GM18873 (cell line): ENCODE measurements around the gene DDX20.
"Not testable (repeated sequence)": the region's sequence is repeated elsewhere in the genome, so short reads cannot be mapped to it uniquely, and the experiment has no call there.

Source experiments
- ATAC-seq: cut with Tn5 transposase; IDR thresholded peaks from one replicate; pipeline ENCODE4 v1.9.1; 2021; ENCODE audit warnings: mild to moderate bottlenecking, moderate library complexity, moderate number of reproducible peaks; ENCODE audit not compliant: unreplicated experiment, low FRiP score

Gene DDX20

GRCh38 chr1:111786669-111787207 lies 31.0 kb downstream of the DDX20 start:
- ATAC-seq, result no peak

- ATAC-seq, result no peak
Measured at GRCh38 chr1:111789142-111789541, 33.4 kb downstream of the DDX20 start.

GRCh38 chr1:111789666-111790316 lies 34.1 kb downstream of the DDX20 start:
- no peak for ATAC-seq

- ATAC-seq, result no peak
Measured at GRCh38 chr1:111791776-111792175, 36.1 kb downstream of the DDX20 start.

GRCh38 chr1:111792249-111792648 lies 36.5 kb downstream of the DDX20 start:
- no peak for ATAC-seq

GRCh38 chr1:111793923-111794322 lies 38.2 kb downstream of the DDX20 start:
- ATAC-seq, result no peak

GRCh38 chr1:111795401-111795800 lies 39.7 kb downstream of the DDX20 start:
- no peak for ATAC-seq

- no peak for ATAC-seq
Measured at GRCh38 chr1:111798580-111798979, 42.9 kb downstream of the DDX20 start.

GRCh38 chr1:111799722-111800121 lies 44.0 kb downstream of the DDX20 start:
- ATAC-seq, result not testable (repeated sequence)

- no peak for ATAC-seq
Measured at GRCh38 chr1:111801071-111801850, 45.6 kb downstream of the DDX20 start.

GRCh38 chr1:111802110-111802509 lies 46.4 kb downstream of the DDX20 start:
- ATAC-seq, result no peak

- ATAC-seq, result no peak
Measured at GRCh38 chr1:111802984-111803383, 47.3 kb downstream of the DDX20 start.

- ATAC-seq, result no peak
Measured at GRCh38 chr1:111803951-111804350, 48.2 kb downstream of the DDX20 start.

GRCh38 chr1:111804776-111805175 lies 49.1 kb downstream of the DDX20 start:
- ATAC-seq, result no peak

- ATAC-seq, result no peak
Measured at GRCh38 chr1:111805251-111805650, 49.5 kb downstream of the DDX20 start.

- ATAC-seq, result no peak
Measured at GRCh38 chr1:111811891-111812290, 56.2 kb downstream of the DDX20 start.

GRCh38 chr1:111812306-111812705 lies 56.6 kb downstream of the DDX20 start:
- ATAC-seq, result no peak

- ATAC-seq, result no peak
Measured at GRCh38 chr1:111813440-111814304, 58.0 kb downstream of the DDX20 start.

- no peak for ATAC-seq
Measured at GRCh38 chr1:111814305-111814628, 58.6 kb downstream of the DDX20 start.

- no peak for ATAC-seq
Measured at GRCh38 chr1:111814642-111815041, 58.9 kb downstream of the DDX20 start.
